HG03432 (cell line): ENCODE results near the gene FADD.

Experiments
- ATAC-seq: cut with Tn5 transposase; IDR thresholded peaks from one replicate; pipeline ENCODE4 v1.9.1; 2021; ENCODE audit warnings: mild to moderate bottlenecking, moderate library complexity; ENCODE audit not compliant: unreplicated experiment

The FADD gene

DNA sequence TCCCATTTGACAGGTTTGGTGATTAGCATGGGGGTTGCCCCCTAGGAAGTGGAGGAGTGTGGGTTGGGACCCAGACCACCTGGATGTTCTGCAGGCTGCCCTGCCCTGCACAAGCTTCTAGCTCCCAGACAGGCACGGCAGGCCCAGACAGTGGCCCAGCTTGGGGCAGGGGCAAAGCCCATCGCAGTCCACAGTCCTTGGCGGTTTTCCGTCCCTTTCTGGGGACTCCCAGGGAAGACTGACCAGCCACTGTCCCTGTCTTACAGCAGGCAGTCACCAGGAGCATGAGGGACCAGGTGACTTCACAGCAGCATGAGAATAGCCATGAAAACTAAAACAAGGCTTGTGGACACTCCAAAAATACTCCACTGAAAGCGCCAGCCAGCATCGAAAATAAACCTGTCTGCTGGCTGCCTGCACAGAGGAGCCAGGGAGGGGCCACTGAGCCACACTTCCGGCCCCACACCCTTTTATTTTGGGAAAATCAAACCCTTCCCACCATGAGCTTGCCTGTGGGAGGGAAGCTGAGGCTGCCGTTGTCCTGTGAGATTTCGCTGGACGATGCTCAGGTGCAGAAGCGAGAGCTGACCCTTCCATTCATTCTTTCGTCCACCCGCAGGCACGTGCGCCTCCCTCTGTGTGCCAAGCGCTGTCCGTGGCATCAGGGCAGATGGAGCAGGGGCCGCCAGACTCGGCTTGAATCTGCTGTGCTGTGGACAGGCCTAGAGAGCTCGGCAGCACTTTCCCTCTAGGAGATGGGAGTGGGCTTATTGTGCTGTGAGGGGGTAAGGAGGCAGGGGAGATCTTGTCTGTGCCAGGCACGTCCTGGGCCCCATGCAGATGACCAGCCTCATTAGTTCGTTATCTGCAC lies 28.0 kb downstream of the FADD start:
- ATAC-seq: no peak

DNA sequence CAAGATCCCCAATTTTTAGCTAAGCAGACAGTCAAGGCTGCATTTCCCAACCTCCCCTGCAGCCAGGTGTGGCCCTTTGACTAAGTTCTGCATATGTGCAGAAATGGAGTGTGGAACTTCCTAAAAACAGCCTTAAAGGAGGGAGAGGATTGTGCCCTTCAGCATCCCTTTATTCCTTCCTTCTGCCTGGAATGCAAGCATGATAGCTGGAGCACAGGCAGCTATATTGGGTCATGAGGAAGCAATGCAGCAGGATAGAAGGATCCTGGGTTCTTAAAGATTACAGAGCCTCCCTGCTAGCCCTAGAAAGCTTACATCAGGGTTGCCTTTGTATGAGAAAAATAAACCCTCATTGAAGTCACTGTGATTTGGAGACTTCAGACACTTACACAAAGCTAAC lies 29.9 kb downstream of the FADD start:
- no peak for ATAC-seq

GRCh38 chr11:70233511-70233934 lies 30.4 kb downstream of the FADD start:
- ATAC-seq: no peak

GRCh38 chr11:70233962-70234361 lies 30.9 kb downstream of the FADD start:
- ATAC-seq: no peak

- ATAC-seq: no peak
Observed at GRCh38 chr11:70240337-70240736, 37.2 kb downstream of the FADD start.

GRCh38 chr11:70241709-70242108 lies 38.6 kb downstream of the FADD start:
- no peak for ATAC-seq

DNA sequence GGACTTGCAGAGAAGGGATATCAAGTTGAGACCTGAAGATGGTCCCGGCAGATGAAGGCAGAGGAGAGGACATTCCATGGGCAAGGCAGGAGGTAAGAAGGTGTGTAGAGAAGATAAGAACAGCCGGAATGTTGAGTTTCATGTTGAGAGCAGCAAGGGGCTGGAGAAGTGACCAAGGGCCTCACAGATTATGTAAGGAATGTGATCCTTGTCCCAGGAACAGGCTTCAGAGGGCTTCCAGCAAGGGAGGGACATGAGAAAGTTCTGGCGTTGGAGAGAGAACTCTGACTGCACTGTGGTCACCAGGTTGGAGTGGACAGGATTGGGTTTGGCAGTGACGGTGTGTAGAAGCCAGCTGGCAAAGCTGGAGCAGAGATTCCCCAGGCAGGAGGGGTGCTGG lies 39.8 kb downstream of the FADD start:
- no peak for ATAC-seq

DNA sequence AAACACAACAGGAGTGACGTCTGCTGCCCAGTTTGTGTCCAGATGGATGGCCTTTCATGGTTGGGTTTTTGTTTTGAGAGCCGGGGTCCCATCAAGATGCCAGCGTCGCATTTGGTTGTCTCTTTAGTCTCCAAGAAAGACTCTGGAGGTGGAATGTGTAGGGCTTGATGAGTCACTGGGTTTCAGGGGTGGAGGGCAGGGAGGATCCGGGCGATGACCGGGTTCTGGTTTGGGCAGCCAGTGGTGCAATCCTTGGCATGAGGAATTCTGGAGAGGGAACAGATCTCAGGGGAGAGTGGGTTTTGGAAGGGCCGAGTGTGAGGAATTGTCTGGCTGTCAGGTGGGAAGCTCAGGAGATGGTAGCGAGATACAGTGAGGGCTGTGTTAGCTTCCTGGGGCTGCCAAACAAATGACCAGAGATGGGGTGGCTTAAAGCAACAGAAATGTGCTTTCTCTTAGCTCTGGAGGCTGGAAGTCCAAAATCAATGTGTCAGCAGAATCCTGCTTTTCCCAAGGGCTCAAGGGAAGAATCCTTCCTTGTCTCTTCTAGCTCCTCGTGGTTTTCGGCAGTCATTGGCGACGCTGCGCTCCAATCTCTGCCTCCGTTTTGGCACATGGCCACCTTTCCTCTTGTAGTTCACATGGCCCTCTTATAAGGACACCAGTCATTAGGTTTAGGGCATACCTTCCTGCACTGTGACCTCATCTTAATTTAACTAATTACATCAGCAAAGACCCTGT lies 41.0 kb downstream of the FADD start:
- no peak for ATAC-seq

- ATAC-seq: no peak
Observed at GRCh38 chr11:70244698-70245097, 41.6 kb downstream of the FADD start.

DNA sequence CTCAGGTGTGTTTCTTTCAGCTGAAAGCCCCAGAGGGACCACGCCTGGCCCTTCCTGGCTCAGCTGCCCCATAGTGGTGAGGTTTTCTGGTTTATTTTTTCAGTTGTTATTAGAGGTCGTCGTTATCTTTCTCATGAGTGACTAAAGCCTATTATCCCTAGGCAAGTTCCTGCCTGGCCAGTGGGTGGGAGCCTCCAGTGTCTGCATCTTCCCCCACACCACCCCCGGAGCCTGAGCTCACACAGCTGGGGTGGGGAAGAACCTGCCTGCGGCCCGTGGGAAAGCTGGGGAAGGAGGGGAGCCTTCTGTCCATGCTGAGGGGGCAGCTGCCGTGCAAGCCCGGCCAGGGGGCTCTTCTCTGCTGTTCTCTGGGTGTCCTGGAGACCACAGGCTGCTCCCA lies 43.1 kb downstream of the FADD start:
- ATAC-seq: no peak

- ATAC-seq: no peak
Observed at GRCh38 chr11:70247042-70247709, 44.1 kb downstream of the FADD start.

GRCh38 chr11:70247710-70248072 lies 44.6 kb downstream of the FADD start:
- ATAC-seq: no peak

- ATAC-seq: no peak
Observed at GRCh38 chr11:70250876-70251658, 48.0 kb downstream of the FADD start.

DNA sequence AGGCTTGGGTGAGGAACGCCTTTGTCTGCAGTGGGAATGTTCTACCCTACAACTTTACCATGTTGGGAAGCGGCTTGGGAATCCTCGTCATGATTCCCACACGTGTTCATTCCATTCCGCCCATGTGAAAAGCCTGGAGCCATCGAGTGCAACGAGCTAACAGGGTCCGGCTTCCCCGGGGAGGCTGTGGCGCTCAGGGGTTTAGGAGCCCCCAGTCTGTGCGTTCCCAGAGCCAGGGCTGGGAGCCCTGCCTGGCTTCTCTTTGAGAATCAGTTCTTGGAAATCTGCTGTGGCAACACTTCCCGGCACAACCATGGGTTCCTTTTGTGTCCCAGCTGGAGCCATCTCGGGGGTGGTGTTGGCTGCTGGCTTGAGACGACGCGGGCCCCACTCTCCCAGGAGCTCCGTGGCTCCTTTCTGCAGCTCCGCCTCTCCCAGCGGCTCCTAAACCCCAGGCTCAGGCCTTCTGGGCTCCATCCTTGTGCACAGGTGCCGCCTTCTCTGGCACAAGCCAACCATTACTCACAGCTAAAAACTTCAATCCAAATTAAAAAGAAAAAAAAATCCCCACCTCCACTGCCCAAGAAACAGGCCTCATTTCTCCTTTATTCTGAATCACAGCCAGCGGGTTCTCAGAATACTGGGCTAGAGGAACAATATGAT lies 48.7 kb downstream of the FADD start:
- no peak for ATAC-seq

DNA sequence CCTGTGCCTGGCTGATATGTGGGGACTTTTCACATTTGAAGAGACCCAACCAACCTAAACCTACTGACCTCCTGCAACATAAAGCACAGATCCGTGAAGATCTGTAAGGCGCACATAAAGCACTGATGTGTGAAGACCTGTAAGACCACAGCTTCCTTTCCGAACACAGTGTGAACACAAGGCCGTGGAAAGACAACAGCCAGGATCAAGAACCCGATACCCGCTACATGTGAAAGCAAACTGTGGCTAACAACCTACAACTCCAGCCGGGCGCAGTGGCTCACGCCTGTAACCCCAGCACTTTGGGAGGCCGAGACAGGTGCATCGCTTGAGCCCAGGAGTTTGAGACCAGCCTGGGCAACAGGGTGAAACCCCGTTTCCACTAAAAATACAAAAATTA lies 49.7 kb downstream of the FADD start:
- ATAC-seq: peak; percentile 48

DNA sequence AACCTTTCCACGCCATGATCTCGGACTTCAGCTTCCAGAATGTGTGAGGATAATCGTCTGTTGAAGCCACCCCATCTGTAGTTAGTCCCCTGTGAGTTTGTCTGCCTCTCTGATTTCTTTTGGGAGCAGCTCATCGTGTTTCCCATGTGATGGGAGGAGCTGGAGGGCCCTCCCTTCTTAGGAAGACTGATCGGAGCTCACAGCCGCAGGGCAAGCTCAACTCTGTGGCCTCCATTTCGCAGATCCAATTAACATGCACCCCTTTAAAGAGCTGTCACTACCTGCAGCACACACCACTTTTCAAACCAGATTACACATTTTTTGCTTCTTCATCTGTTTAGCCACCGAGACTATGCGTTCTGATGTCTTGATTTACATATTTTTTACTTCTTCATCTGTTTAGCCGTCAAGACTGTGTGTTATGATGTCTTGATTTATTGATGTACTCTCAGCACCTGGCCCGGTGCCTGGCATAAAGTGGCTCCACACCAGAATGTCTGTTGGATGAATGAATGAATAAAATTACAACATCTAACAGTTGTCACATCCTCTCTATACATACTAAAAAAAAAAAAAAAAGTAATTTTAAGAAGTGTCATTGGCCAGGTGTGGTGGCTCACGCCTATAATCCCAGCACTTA lies 52.5 kb downstream of the FADD start:
- ATAC-seq: no peak
